HEK293 (cell line): Measurements from ENCODE around the gene IRAK2.

ENCODE experiments used
- BCL11A ChIP-seq: fragments of 450-650 bp; formaldehyde crosslinking; IDR thresholded peaks from 2 replicates; pipeline ENCODE4 v1.5.1; 2016; ENCODE audit warnings: low read depth, missing biosample characterization, missing genetic modification characterization
- EGR2 ChIP-seq: fragments of 450-650 bp; formaldehyde crosslinking; IDR thresholded peaks from 2 replicates; pipeline ENCODE4 v1.5.1; 2016; ENCODE audit warnings: low read depth, missing biosample characterization, missing genetic modification characterization
- GLI4 ChIP-seq: fragments of 450-650 bp; formaldehyde crosslinking; IDR thresholded peaks from 2 replicates; pipeline ENCODE4 v1.5.1; 2016; ENCODE audit warnings: missing biosample characterization, missing genetic modification characterization
- GLIS1 ChIP-seq: fragments of 450-650 bp; formaldehyde crosslinking; IDR thresholded peaks from 2 replicates; pipeline ENCODE4 v1.5.1; 2016; ENCODE audit warnings: missing biosample characterization, missing genetic modification characterization
- KLF9 ChIP-seq: fragments of 450-650 bp; formaldehyde crosslinking; IDR thresholded peaks from 2 replicates; pipeline ENCODE4 v1.5.1; 2016; ENCODE audit warnings: missing biosample characterization, missing genetic modification characterization, low read depth
- OSR2 ChIP-seq: fragments of 450-650 bp; formaldehyde crosslinking; IDR thresholded peaks from 2 replicates; pipeline ENCODE4 v1.5.1; 2016; ENCODE audit warnings: missing biosample characterization, missing genetic modification characterization
- PRDM1 ChIP-seq: fragments of 450-650 bp; formaldehyde crosslinking; IDR thresholded peaks from 2 replicates; pipeline ENCODE4; 2016; ENCODE audit warnings: missing biosample characterization, missing genetic modification characterization
- TCF7L2 ChIP-seq: IDR thresholded peaks from 2 replicates; pipeline ENCODE4 v1.6.1; 2011; ENCODE audit warnings: low read depth, mild to moderate bottlenecking, inconsistent platforms, low read length, moderate library complexity, borderline replicate concordance
- YY1 ChIP-seq: fragments of 450-650 bp; formaldehyde crosslinking; IDR thresholded peaks from 2 replicates; pipeline ENCODE4 v1.5.1; 2018; ENCODE audit warnings: missing biosample characterization, missing genetic modification characterization
- YY2 ChIP-seq: fragments of 450-650 bp; formaldehyde crosslinking; IDR thresholded peaks from 2 replicates; pipeline ENCODE4 v1.5.1; 2016; ENCODE audit warnings: missing biosample characterization, missing genetic modification characterization
- ZBTB20 ChIP-seq: fragments of 450-650 bp; formaldehyde crosslinking; IDR thresholded peaks from 2 replicates; pipeline ENCODE4 v1.5.1; 2016; ENCODE audit warnings: missing biosample characterization, missing genetic modification characterization
- ZBTB21 ChIP-seq: fragments of 450-650 bp; formaldehyde crosslinking; IDR thresholded peaks from 2 replicates; pipeline ENCODE4 v1.5.1; 2017; ENCODE audit warnings: missing biosample characterization, missing genetic modification characterization
- ZBTB26 ChIP-seq: fragments of 450-650 bp; formaldehyde crosslinking; optimal IDR thresholded peaks from 2 replicates; pipeline ENCODE3; 2016; ENCODE audit warnings: missing biosample characterization, mild to moderate bottlenecking, missing genetic modification characterization
- ZBTB8A ChIP-seq: fragments of 450-650 bp; formaldehyde crosslinking; IDR thresholded peaks from 2 replicates; pipeline ENCODE4 v1.5.1; 2016; ENCODE audit warnings: missing biosample characterization, missing genetic modification characterization
- ZNF10 ChIP-seq: fragments of 450-650 bp; formaldehyde crosslinking; IDR thresholded peaks from 2 replicates; pipeline ENCODE4 v1.5.1; 2017; ENCODE audit warnings: missing biosample characterization, missing genetic modification characterization
- ZNF157 ChIP-seq: fragments of 450-650 bp; formaldehyde crosslinking; IDR thresholded peaks from 2 replicates; pipeline ENCODE4 v1.5.1; 2016; ENCODE audit warnings: missing biosample characterization, missing genetic modification characterization
- ZNF2 ChIP-seq: fragments of 450-650 bp; formaldehyde crosslinking; IDR thresholded peaks from 2 replicates; pipeline ENCODE4 v1.5.1; 2016; ENCODE audit warnings: missing biosample characterization, missing genetic modification characterization
- ZNF223 ChIP-seq: fragments of 450-650 bp; formaldehyde crosslinking; IDR thresholded peaks from 2 replicates; pipeline ENCODE4 v1.5.1; 2016; ENCODE audit warnings: missing biosample characterization, missing genetic modification characterization
- ZNF335 ChIP-seq: fragments of 450-650 bp; formaldehyde crosslinking; conservative IDR thresholded peaks from 2 replicates; pipeline ENCODE4 v1.5.1; 2016; ENCODE audit warnings: missing biosample characterization, missing genetic modification characterization
- ZNF341 ChIP-seq: fragments of 450-650 bp; formaldehyde crosslinking; IDR thresholded peaks from 2 replicates; pipeline ENCODE4; 2016; ENCODE audit warnings: low read depth, missing biosample characterization, missing genetic modification characterization
- ZNF449 ChIP-seq: fragments of 450-650 bp; formaldehyde crosslinking; IDR thresholded peaks from 2 replicates; pipeline ENCODE4 v1.5.1; 2017; ENCODE audit warnings: missing biosample characterization, mild to moderate bottlenecking, missing genetic modification characterization, moderate library complexity
- ZNF521 ChIP-seq: fragments of 450-650 bp; formaldehyde crosslinking; IDR thresholded peaks from 2 replicates; pipeline ENCODE4 v1.5.1; 2017; ENCODE audit warnings: missing biosample characterization, mild to moderate bottlenecking, missing genetic modification characterization
- ZNF561 ChIP-seq: fragments of 450-650 bp; IDR thresholded peaks from 2 replicates; pipeline ENCODE4 v1.5.1; 2018; ENCODE audit warnings: missing biosample characterization, missing genetic modification characterization, borderline replicate concordance
- ZNF624 ChIP-seq: fragments of 450-650 bp; formaldehyde crosslinking; IDR thresholded peaks from 2 replicates; pipeline ENCODE4 v1.5.1; 2017; ENCODE audit warnings: missing biosample characterization, missing genetic modification characterization
- ZNF626 ChIP-seq: fragments of 450-650 bp; sonication (Bioruptor Pico); formaldehyde crosslinking; IDR thresholded peaks from 2 replicates; pipeline ENCODE4 v1.5.1; 2018; ENCODE audit warnings: missing biosample characterization, missing genetic modification characterization, inconsistent platforms
- ZNF629 ChIP-seq: fragments of 450-650 bp; formaldehyde crosslinking; IDR thresholded peaks from 2 replicates; pipeline ENCODE4 v1.5.1; 2017; ENCODE audit warnings: missing biosample characterization, missing genetic modification characterization
- ZNF660 ChIP-seq: fragments of 450-650 bp; IDR thresholded peaks from 2 replicates; pipeline ENCODE4 v1.5.1; 2018; ENCODE audit warnings: missing biosample characterization, mild to moderate bottlenecking, missing genetic modification characterization
- ZNF768 ChIP-seq: fragments of 450-650 bp; formaldehyde crosslinking; IDR thresholded peaks from 2 replicates; pipeline ENCODE4 v1.5.1; 2018; ENCODE audit warnings: missing biosample characterization, mild to moderate bottlenecking, missing genetic modification characterization
- ZNF776 ChIP-seq: fragments of 450-650 bp; formaldehyde crosslinking; IDR thresholded peaks from 2 replicates; pipeline ENCODE4 v1.5.0; 2017; ENCODE audit warnings: missing biosample characterization, missing genetic modification characterization, borderline replicate concordance
- ZXDB ChIP-seq: fragments of 450-650 bp; formaldehyde crosslinking; IDR thresholded peaks from 2 replicates; pipeline ENCODE4 v1.5.1; 2016; ENCODE audit warnings: missing biosample characterization, missing genetic modification characterization
- TF ChIP-seq, protein P1 (sequence below): fragments of 450-650 bp; formaldehyde crosslinking; IDR thresholded peaks from 2 replicates; pipeline ENCODE4 v1.5.1; 2016; ENCODE audit warnings: missing biosample characterization, missing genetic modification characterization
- TF ChIP-seq, protein P2 (sequence below): fragments of 450-650 bp; formaldehyde crosslinking; IDR thresholded peaks from 2 replicates; pipeline ENCODE4 v1.5.1; 2016; ENCODE audit warnings: missing biosample characterization, missing genetic modification characterization
- TF ChIP-seq, protein P3 (sequence below): fragments of 450-650 bp; formaldehyde crosslinking; IDR thresholded peaks from 2 replicates; pipeline ENCODE4 v1.5.1; 2017; ENCODE audit warnings: missing biosample characterization, missing genetic modification characterization

The IRAK2 gene

DNA sequence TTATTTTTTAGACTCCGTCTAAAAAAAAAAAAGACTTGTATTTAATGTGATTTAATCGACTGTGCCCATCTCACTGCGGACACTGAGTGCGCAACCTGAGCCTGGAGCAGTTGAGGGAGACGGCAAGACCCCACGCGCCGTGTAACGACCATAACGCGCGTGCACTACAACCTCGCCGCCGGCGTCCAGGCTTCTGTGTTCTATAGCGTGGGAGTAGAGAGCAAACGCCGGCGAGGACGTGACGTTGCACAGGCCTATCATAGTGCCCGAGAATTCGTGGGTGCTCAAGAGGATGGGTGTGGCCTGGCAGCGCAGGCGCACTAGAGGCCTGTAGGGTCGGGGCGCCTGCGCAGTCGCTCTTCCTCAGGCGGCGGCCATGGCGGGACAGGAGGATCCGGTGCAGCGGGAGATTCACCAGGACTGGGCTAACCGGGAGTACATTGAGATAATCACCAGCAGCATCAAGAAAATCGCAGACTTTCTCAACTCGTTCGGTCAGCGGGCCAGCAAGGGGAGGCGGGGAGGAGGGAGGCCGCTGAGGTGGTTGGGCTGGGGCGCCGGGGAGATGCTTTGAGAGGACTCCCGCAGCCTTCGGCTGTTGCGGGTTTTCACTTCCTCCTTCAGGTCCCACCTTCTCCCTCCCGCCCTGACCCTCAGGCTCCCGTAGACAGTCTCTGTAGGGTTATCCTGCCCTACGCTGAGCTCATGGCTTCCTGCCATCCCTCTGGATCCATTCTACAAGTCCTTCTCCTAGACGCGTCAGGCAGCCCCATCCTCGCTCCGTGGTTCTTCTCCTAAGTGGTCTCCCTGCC lies 49.2 kb upstream of the IRAK2 start, which contains the start of gene BRK1 (continued):
- TF ChIP-seq, protein P1, sequence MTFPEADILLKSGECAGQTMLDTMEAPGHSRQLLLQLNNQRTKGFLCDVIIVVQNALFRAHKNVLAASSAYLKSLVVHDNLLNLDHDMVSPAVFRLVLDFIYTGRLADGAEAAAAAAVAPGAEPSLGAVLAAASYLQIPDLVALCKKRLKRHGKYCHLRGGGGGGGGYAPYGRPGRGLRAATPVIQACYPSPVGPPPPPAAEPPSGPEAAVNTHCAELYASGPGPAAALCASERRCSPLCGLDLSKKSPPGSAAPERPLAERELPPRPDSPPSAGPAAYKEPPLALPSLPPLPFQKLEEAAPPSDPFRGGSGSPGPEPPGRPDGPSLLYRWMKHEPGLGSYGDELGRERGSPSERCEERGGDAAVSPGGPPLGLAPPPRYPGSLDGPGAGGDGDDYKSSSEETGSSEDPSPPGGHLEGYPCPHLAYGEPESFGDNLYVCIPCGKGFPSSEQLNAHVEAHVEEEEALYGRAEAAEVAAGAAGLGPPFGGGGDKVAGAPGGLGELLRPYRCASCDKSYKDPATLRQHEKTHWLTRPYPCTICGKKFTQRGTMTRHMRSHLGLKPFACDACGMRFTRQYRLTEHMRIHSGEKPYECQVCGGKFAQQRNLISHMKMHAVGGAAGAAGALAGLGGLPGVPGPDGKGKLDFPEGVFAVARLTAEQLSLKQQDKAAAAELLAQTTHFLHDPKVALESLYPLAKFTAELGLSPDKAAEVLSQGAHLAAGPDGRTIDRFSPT: peak; percentile 60
- 0 out of 2 replicates have a peak, but pooled peaks have one; percentile 55 for TF ChIP-seq ZXDB (tag by site-specific recombination)
- peak; percentile 19; the same call in 1 of the 2 replicates for TF ChIP-seq ZNF660 (tag by site-specific recombination)
- TF ChIP-seq ZNF776 (tag by site-specific recombination): no peak
- peak; percentile 58 for TF ChIP-seq ZNF341 (tag by site-specific recombination)
- peak; percentile 82 for TF ChIP-seq ZBTB21 (tag by site-specific recombination)
- peak; percentile 75 for TF ChIP-seq EGR2 (tag by site-specific recombination)
- TF ChIP-seq TCF7L2: no peak
- TF ChIP-seq ZBTB20 (tag by site-specific recombination): peak; percentile 98
- TF ChIP-seq ZNF521 (tag by site-specific recombination): no peak
- TF ChIP-seq ZBTB8A: 0 out of 2 replicates have a peak, but pooled peaks have one; percentile 24
- peak; percentile 75; the same call in 1 of the 2 replicates for TF ChIP-seq YY2 (tag by site-specific recombination)
- TF ChIP-seq, protein P2, sequence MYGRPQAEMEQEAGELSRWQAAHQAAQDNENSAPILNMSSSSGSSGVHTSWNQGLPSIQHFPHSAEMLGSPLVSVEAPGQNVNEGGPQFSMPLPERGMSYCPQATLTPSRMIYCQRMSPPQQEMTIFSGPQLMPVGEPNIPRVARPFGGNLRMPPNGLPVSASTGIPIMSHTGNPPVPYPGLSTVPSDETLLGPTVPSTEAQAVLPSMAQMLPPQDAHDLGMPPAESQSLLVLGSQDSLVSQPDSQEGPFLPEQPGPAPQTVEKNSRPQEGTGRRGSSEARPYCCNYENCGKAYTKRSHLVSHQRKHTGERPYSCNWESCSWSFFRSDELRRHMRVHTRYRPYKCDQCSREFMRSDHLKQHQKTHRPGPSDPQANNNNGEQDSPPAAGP: no peak
- TF ChIP-seq, protein P3, sequence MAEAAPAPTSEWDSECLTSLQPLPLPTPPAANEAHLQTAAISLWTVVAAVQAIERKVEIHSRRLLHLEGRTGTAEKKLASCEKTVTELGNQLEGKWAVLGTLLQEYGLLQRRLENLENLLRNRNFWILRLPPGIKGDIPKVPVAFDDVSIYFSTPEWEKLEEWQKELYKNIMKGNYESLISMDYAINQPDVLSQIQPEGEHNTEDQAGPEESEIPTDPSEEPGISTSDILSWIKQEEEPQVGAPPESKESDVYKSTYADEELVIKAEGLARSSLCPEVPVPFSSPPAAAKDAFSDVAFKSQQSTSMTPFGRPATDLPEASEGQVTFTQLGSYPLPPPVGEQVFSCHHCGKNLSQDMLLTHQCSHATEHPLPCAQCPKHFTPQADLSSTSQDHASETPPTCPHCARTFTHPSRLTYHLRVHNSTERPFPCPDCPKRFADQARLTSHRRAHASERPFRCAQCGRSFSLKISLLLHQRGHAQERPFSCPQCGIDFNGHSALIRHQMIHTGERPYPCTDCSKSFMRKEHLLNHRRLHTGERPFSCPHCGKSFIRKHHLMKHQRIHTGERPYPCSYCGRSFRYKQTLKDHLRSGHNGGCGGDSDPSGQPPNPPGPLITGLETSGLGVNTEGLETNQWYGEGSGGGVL (tag by site-specific recombination): peak; percentile 50
- TF ChIP-seq GLIS1: peak; percentile 31; the same call in 1 of the 2 replicates
- no peak for TF ChIP-seq ZNF157 (tag by site-specific recombination)
- TF ChIP-seq GLI4: no peak
- peak; percentile 56; the same call in 1 of the 2 replicates for TF ChIP-seq YY1 (tag by site-specific recombination)
- TF ChIP-seq ZBTB26 (tag by site-specific recombination): peak; percentile 86
- TF ChIP-seq ZNF561 (tag by site-specific recombination): peak; percentile 59; the same call in 1 of the 2 replicates
- no peak for TF ChIP-seq OSR2 (tag by site-specific recombination)
- TF ChIP-seq ZNF449 (tag by site-specific recombination): peak; percentile 64; the same call in 1 of the 2 replicates
- TF ChIP-seq KLF9 (tag by site-specific recombination): peak; percentile 85
- TF ChIP-seq PRDM1 (tag by site-specific recombination): no peak
- no peak for TF ChIP-seq ZNF223 (tag by site-specific recombination)
- TF ChIP-seq ZNF626 (tag by site-specific recombination): no peak
- TF ChIP-seq ZNF629 (tag by site-specific recombination): peak; percentile 93
- peak; percentile 62 for TF ChIP-seq ZNF335 (tag by site-specific recombination)
- TF ChIP-seq ZNF768 (tag by site-specific recombination): no peak
- 0 out of 2 replicates have a peak, but pooled peaks have one; percentile 4 for TF ChIP-seq BCL11A (tag by site-specific recombination)
- no peak for TF ChIP-seq ZNF10 (tag by site-specific recombination)
- TF ChIP-seq ZNF2: peak; percentile 62
- 0 out of 2 replicates have a peak, but pooled peaks have one; percentile 10 for TF ChIP-seq ZNF624
